HG03139 (cell line): ENCODE results near the gene CDH13.

Experiments used
- ATAC-seq: cut with Tn5 transposase; IDR thresholded peaks from one replicate; pipeline ENCODE4 v1.9.1; 2021; ENCODE audit not compliant: unreplicated experiment

The CDH13 gene

DNA sequence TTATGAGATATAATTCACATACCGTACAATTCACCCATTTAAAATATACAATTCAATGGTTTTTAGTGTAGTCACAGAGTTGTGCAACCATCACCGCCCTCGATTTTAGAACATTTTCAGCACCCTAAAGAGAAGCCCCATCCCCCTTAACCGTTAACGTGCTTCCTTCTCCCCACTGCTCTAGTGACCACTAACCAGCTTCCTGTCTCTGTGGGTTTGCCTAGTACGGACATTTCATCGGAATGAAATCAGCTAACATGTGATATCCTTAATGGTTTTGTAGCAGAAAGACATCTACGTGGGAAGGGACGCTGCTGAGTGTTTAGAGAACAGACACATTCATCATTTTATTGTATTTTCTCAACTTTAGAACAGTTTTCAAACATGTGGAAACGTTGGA lies 1100.2 kb downstream of the CDH13 start:
- no peak for ATAC-seq

- no peak for ATAC-seq
These were observed 1101.1 kb downstream of the CDH13 start for GRCh38 chr16:83727751-83728352.

GRCh38 chr16:83728492-83728891 lies 1101.7 kb downstream of the CDH13 start:
- ATAC-seq: no peak

DNA sequence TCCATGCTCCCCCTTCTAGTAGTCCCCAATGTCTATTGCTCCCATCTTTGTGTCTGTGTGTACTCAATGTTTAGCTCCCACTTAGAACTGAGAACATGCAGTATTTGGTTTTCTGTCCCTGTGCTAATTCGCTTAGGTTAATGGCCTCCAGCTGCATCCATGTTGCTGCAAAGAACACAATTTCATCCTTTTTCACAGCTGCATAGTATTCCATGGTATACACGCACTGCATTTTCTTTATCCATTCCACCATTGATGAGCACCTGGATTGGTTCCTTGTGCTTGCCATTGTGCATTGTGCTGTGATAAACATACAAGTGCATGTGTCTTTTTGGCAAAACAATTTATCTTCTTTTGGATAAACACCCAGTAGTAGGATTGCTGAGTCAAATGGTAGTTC lies 1104.0 kb downstream of the CDH13 start:
- ATAC-seq: no peak

DNA sequence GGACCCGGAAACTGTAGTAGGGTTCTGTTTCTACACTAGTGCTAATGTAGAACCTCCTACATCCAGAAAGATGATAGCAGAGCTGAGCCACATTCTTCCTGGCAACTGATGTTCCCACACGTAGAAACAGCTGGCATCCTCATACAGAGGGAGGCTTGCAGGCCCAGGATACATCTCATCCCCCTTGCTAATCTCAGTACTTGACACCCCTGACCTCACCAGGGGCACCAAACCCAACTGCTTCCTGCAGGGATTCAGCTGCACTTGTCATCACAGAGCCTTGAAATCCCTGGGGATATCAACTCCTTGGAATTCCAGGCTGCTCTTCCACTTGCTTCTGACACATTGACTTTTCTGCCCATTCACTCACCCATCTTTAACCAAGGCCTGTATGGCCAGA lies 1105.8 kb downstream of the CDH13 start:
- no peak for ATAC-seq

DNA sequence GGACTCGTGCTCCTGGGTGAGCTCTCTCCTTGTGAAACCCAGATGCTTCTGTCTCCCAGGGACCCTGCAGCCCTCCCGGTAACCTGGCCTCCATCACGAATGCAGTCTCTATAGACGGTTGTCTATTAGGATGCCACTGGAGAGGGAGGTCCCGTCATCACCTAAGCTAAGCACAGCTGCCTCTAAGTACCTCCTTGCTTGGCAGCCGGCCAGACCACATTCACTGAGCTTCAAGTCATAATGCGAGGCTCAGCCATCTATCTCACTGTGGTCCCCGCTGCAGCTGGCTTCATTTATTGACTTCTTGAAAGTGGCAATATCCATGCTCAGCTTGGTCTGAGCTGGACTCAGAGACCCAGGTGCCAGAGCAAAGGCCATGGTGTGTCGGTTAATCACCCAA lies 1106.5 kb downstream of the CDH13 start:
- ATAC-seq: no peak

- ATAC-seq: no peak
These were observed 1107.4 kb downstream of the CDH13 start for GRCh38 chr16:83734136-83734535.

DNA sequence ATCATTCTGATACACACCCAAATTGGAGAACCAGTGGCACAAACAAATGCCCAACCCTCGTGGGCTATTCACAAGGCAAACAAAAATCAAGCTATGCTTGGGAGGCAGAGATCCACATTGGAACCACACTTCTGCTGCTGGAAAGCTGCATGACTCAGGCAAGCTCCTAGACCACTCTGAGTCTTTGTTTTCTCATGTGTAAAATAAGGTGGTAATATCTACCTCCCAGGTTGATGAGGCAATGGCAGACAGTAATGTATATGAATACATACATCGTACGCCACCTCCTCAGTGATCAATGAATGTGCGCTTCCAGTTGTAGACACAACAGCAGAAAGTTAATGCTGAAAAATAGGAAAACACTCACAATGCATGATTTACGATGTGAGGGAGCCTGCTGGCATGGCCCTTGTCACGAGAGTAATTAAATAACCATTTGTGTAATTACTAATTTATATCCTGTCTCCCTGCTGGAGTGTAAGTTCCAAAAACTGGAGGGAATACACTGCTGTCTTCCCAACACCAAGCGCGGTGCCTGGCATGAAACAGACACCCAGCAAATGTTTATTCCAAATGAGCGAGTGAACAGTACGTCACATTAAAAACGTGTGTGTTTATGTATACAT lies 1111.1 kb downstream of the CDH13 start:
- no peak for ATAC-seq

- no peak for ATAC-seq
These were observed 1112.2 kb downstream of the CDH13 start for GRCh38 chr16:83738923-83739503.

DNA sequence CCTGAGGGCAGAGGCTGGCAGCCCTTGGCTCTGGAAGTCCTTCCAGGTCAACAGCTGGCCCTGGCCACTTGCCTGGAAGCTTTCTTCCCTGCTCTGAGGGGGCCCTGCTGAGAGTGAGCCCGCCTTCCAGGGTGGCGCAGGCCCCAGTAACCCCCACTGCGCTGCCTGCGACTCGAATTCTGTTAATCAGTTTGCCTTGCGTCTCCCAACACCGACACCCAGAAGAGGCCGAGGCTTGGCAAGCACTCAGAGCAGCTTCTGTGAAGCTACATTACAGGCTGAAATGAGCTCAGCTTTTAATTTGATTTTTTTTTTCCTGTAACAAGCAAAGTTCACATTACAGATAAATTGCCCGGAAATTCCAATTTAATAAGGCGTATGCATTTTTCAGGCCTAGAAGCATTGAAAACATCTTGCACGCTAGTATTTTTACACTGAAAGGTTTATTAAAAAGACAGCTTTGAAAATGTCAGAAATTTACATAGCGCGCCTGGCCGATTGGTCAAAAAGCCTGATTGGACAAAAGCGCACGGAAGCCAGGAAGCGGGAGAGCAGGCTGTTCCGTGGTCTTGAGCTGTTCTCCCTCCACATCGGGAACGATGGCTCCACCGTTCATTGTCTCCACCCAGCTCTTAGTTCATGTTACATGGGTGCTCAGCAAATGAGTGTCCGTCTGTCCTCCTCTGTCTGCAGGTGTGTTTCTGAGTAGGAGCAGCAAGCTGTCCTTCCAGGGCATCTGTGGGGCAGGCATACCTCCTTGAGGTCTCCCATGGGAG lies 1115.5 kb downstream of the CDH13 start:
- ATAC-seq: no peak

DNA sequence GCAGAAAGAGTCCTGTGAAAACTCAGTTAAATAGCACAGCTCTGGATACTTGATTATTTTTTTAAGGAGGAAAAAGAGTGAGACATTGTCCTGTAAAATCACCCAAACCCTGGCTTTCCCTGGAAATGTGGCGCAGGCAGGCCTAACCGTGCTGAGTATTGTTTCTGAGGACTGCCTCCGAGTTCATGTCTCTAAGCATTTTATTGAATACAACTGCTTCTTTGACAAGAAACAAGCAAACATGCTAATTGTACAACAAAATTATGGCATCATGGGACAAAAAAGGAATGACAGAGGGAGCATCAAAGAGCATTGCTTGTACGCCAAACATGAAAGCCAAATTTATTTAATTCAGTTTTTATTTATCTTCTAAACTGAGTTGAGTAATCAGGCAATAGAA lies 1116.5 kb downstream of the CDH13 start:
- ATAC-seq: no peak

- ATAC-seq: no peak
These were observed 1117.0 kb downstream of the CDH13 start for GRCh38 chr16:83743720-83744119.

GRCh38 chr16:83744441-83744981 lies 1117.7 kb downstream of the CDH13 start:
- ATAC-seq: no peak

DNA sequence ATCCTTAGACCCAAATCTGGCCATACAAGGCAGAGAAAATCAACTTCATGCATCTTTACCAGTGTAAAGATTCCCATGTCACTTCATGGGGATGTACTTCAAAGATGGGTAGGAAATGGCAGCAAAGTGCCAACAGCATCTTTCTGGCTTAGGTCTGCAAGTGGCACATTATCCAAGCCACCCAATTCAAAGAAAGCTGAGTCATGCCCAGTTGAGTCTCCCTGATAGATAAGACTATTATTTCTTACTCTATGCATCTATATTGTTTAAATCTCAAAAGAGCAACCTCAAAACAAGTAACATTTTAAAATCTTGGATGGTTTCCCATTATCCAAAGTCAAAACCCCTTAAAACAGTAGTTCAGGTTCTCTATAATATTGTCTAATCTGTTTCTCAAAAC lies 1119.8 kb downstream of the CDH13 start:
- ATAC-seq: no peak

- ATAC-seq: no peak
These were observed 1121.2 kb downstream of the CDH13 start for GRCh38 chr16:83747936-83748335.

DNA sequence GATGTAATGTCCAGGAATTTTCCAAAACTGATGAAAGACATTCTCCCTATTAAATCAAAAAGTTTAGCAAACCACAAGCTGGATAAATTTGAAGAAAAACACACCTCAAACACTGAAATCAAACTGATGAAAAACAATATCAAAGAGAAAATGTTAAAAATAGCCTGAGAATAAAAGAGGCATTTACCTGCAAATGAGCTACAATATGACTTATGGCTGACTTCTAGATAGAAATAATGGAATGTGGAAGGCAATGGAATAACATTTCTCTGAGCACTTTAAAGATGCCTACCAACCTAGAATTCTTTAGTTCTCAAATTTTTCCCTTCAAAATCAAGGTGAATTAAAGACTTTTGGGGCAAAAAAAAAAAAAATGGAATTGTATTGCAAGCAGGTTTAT lies 1128.6 kb downstream of the CDH13 start:
- ATAC-seq: no peak

DNA sequence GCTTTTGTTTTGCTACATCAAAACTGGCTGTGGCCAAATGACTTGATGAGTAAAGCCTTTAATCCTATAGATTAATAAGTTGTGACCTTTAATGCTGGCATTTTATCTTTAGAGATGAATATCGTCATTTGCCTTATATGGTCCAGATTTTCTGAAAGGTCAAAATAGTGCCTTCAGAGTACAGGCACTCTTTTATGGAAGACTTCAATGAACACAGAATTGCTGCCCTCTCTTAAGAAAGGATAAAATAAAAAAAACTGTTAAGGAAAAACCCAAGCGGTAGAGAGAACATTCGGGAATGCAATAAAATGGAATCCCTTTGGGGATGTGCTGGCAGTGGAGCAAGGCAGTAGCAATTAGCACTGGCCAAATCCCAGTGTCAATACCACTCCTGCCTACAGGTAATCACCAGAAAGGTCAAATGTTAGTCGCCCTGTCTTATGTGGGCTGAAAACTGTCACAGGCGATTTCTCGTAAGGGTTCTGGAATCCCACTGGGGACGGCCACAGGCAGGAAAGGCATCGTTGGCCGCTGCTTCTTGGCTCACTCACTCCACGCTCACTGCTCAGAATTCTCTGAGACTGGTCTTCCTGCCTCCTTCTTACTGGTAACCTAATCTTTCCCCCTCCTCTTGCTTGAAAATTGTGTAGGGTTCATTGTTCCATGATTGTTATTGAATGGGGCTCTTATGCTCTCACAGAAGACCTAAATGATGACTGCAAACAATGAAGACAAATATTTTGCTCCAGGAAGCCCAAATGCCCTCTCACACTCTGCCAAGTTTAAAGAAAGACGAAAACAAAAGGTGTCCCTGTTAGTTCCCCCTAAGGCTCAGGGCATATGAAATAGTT lies 1135.6 kb downstream of the CDH13 start:
- no peak for ATAC-seq

GRCh38 chr16:83762992-83763358 lies 1136.2 kb downstream of the CDH13 start:
- no peak for ATAC-seq

GRCh38 chr16:83768986-83769385 lies 1142.2 kb downstream of the CDH13 start:
- ATAC-seq: no peak

- no peak for ATAC-seq
These were observed 1142.7 kb downstream of the CDH13 start for GRCh38 chr16:83769397-83770008.
